Suprapubic skin (tissue), 4 donors: ENCODE measurements around the gene PAEP. TPM values are rescaled to one million over a fixed set of nuclear protein-coding genes. Genes with fewer than 3 reads are reported as not detected.

Experiments used
- DNase-seq, 2 donors: peaks; one replicate each; pipeline ENCODE4 v3.0.0-alpha.2; 2019; ENCODE audit warnings: low spot score in 2 of 2
- H3K27ac ChIP-seq: fragments of 200-600 bp; sonication (generic); one replicate; pipeline ENCODE4 v1.5.1; 2019
- H3K27me3 ChIP-seq: fragments of 200-600 bp; sonication (generic); one replicate; pipeline ENCODE4 v1.5.1; 2019
- H3K36me3 ChIP-seq: fragments of 200-600 bp; sonication (generic); one replicate; pipeline ENCODE4 v1.5.1; 2019
- H3K4me1 ChIP-seq: fragments of 200-600 bp; sonication (generic); one replicate; pipeline ENCODE4 v1.5.1; 2019
- H3K4me3 ChIP-seq: fragments of 200-600 bp; sonication (generic); one replicate; pipeline ENCODE4 v1.5.1; 2019; ENCODE audit warnings: mild to moderate bottlenecking
- H3K9me3 ChIP-seq: fragments of 200-600 bp; sonication (generic); one replicate; pipeline ENCODE4 v1.5.1; 2019
- CTCF ChIP-seq, 2 donors: fragments of 200-600 bp in 1 of 2; fragments of 450-650 bp in 1 of 2; sonication (generic) in 1 of 2; IDR thresholded peaks; one replicate each; pipeline ENCODE4 v1.5.1; 2016 to 2019; ENCODE audit warnings: antibody characterized with exemption in 2 of 2, mild to moderate bottlenecking in 1 of 2, moderate library complexity in 1 of 2
- EP300 ChIP-seq: sonication (generic); formaldehyde crosslinking; IDR thresholded peaks from one replicate; pipeline ENCODE4 v1.6.1; 2017; ENCODE audit warnings: antibody characterized with exemption
- POLR2A ChIP-seq, 2 donors: fragments of 450-650 bp; IDR thresholded peaks; one replicate each; pipeline ENCODE4 v1.6.1; 2017; ENCODE audit warnings: antibody characterized with exemption in 2 of 2, mild to moderate bottlenecking in 2 of 2, moderate library complexity in 2 of 2
- POLR2AphosphoS5 ChIP-seq, 3 donors: sonication (generic); formaldehyde crosslinking; IDR thresholded peaks; one replicate each; pipeline ENCODE4 v1.6.1; 2017; ENCODE audit warnings: antibody characterized with exemption in 3 of 3
- WGBS: methylation state at CpG from one replicate; pipeline ENCODE4 v1.1.5; 2018; 5-methylcytosine and 5-hydroxymethylcytosine counted together
- total RNA-seq, 4 donors: library from RNA; depleted of rRNA; stranded (reverse); fragments of >200 nt; gene quantifications; one replicate each; pipeline ENCODE4 v1.1.0, GENCODE V29; 2016

The PAEP gene
- total RNA-seq, 4 donors from 2014 or later: 5.6 TPM; not detected in 3

GRCh38 chr9:135605238-135605781 is 43.8 kb downstream of the PAEP start:
- H3K27me3 ChIP-seq: peaks cover 10% of the 10 kb centered on the region
- 53% methylated on average over 12 of the region's 14 CpGs for WGBS
- TF ChIP-seq POLR2A (IDR thresholded peaks at IDR 0.05): no peak
- TF ChIP-seq EP300: no peak
- TF ChIP-seq CTCF (IDR thresholded peaks at IDR 0.05): no peak
- TF ChIP-seq POLR2AphosphoS5 (IDR thresholded peaks at IDR 0.05): no peak
- no peaks in the 10 kb centered on the region for H3K36me3 ChIP-seq
- peak in 1 of 2 donors; percentile 70 for DNase-seq
- no peak overlapping the region for H3K27ac ChIP-seq
- H3K4me3 ChIP-seq: no peak overlapping the region
- H3K9me3 ChIP-seq: no peaks in the 10 kb centered on the region
- H3K4me1 ChIP-seq: no peaks in the 10 kb centered on the region

- H3K36me3 ChIP-seq: no peaks in the 10 kb centered on the region
- H3K9me3 ChIP-seq: no peaks in the 10 kb centered on the region
- no peak overlapping the region for H3K4me3 ChIP-seq
- no peak overlapping the region for H3K27ac ChIP-seq
- H3K4me1 ChIP-seq: no peaks in the 10 kb centered on the region
- WGBS: 89% methylated on average over 11 of the region's 11 CpGs
- H3K27me3 ChIP-seq: peaks cover 23% of the 10 kb centered on the region
- peak in 1 of 2 donors; percentile 40 for DNase-seq
- TF ChIP-seq CTCF (IDR thresholded peaks at IDR 0.05) (no peak), POLR2AphosphoS5 (IDR thresholded peaks at IDR 0.05) (no peak), POLR2A (IDR thresholded peaks at IDR 0.05) (no peak), EP300 (no peak)
These were observed 45.3 kb downstream of the PAEP start for GRCh38 chr9:135606885-135607259.

- WGBS: 53% methylated on average over 3 of the region's 25 CpGs
- H3K9me3 ChIP-seq: no peaks in the 10 kb centered on the region
- DNase-seq: peak in 1 of 2 donors; percentile 69
These were observed 46.1 kb downstream of the PAEP start for GRCh38 chr9:135607401-135608293.

DNA sequence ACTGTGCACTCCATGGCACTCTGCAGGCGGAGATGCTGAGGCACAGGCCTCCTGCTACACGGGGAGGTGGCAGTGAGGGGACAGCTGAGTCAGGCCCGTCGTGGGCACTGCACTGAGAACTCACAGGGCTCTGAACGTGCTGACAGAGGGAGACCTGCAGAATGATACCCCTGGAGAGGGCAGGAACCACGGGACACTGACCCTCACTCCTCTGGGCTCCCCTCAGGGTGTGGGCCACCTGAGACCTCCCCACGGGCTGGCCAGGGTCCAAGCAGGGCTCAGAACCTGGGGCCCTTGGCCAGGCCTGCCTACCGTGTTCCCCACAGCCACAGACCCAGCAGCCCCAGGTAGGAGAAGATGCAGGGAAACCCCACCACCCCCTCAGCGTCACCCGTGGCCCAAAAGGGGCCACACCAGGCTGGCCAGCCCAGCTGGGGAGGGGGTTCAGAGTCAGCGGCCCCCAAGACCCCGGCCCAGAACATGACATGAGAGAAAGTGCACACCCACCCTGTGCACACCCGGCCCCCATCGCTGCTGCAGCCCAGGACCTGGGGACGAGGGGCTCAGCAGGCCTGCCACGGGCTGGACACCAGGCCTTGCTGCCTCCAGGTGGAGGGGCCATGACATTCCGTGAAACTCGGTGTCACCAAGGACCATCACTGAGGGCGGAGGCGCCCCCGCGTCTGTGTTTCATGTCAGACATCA is 46.9 kb downstream of the PAEP start:
- peaks cover 31% of the 10 kb centered on the region for H3K27me3 ChIP-seq
- DNase-seq: peak in 1 of 2 donors; percentile 68
- H3K4me1 ChIP-seq: no peaks in the 10 kb centered on the region
- H3K4me3 ChIP-seq: no peak overlapping the region
- H3K9me3 ChIP-seq: no peaks in the 10 kb centered on the region
- no peak overlapping the region for H3K27ac ChIP-seq
- TF ChIP-seq CTCF (IDR thresholded peaks at IDR 0.05) (no peak), EP300 (no peak), POLR2AphosphoS5 (IDR thresholded peaks at IDR 0.05) (no peak), POLR2A (IDR thresholded peaks at IDR 0.05) (no peak)
- no peaks in the 10 kb centered on the region for H3K36me3 ChIP-seq
- WGBS: 49% methylated on average over 6 of the region's 22 CpGs

More at GRCh38 chr9:135607401-135608293, 46.1 kb downstream of the PAEP start:
- Histone ChIP-seq H3K36me3 (no peaks in the 10 kb centered on the region), H3K4me3 (no peak overlapping the region), H3K27me3 (peaks cover 28% of the 10 kb centered on the region), H3K4me1 (no peaks in the 10 kb centered on the region), H3K27ac (no peak overlapping the region)
- TF ChIP-seq POLR2A (IDR thresholded peaks at IDR 0.05) (no peak), CTCF (IDR thresholded peaks at IDR 0.05) (no peak), EP300 (no peak), POLR2AphosphoS5 (IDR thresholded peaks at IDR 0.05) (no peak)

GRCh38 chr9:135608999-135609317 is 47.4 kb downstream of the PAEP start:
- Histone ChIP-seq H3K4me1 (no peaks in the 10 kb centered on the region), H3K9me3 (no peaks in the 10 kb centered on the region), H3K27me3 (peaks cover 36% of the 10 kb centered on the region), H3K36me3 (no peaks in the 10 kb centered on the region), H3K27ac (no peak overlapping the region), H3K4me3 (no peak overlapping the region)
- WGBS: 80% methylated on average over 1 of the region's 15 CpGs
- TF ChIP-seq CTCF (IDR thresholded peaks at IDR 0.05) (no peak), EP300 (no peak), POLR2A (IDR thresholded peaks at IDR 0.05) (no peak), POLR2AphosphoS5 (IDR thresholded peaks at IDR 0.05) (no peak)
- peak in 1 of 2 donors; percentile 72 for DNase-seq
